ENCODE data around the gene MATN1. TPM values are rescaled to one million over a fixed set of nuclear protein-coding genes. Genes with fewer than 3 reads are reported as not detected.

Gene MATN1
- total and polyA plus RNA-seq, 2 experiments from 2014 or later, result 0.47 to 3.7 TPM

DNA sequence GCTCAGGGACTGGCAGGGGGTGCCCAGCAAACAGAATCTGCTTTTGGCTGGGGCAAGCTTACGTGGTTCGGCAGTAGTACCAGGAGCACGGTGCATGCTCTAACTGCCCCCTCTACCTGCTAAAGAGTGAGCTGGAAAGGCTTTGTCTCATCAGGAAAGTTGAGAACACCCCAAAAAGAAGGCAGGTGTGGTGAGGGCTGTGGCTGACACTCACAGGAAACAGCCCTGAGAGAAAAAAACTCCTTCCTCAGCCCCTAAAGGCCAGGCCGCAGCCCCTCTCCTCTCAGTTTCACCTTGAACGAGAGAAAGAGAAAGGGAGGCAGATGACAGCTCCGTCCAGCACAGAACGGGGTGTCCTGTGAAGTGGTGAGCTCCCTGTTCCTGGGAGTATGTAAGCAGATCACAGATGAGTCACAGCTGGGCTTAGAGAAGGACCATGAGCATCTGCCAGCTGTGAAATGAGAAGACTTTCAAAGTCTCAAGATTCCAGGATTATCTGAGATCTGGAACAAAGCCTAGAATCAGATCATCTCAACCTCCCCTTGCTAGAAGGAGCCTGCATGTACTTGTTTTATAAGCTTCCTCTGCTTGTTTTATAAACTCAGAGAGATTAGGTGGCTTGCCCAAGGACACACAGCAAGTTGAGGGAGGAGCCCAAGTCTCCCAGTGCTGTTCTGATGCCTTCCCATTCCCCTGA, 20.8 kb upstream of the MATN1 start:
- H3K9me2 ChIP-seq (replicated peaks; ENCODE audit: insufficient read depth), result no peaks in the 10 kb centered on the region
- H3K4me2 ChIP-seq, result no peak overlapping the region
- 83% methylated on average over 7 of the region's 7 CpGs for WGBS (ENCODE audit: low lambda C conversion rate, missing lambda C conversion rate)
- no peak overlapping the region for H3K4me3 ChIP-seq
- no peak for DNase-seq (ENCODE audit: low spot score)
- H3K27ac ChIP-seq, result peak overlapping the region; percentile 80
- no peaks in the 10 kb centered on the region for H3K79me2 ChIP-seq
- H2AFZ ChIP-seq, result no peak overlapping the region
- peaks cover 17% of the 10 kb centered on the region for H3K4me1 ChIP-seq (ENCODE audit: insufficient read depth)
- H3K36me3 ChIP-seq (replicated peaks; ENCODE audit: insufficient read depth, low read depth), result no peaks in the 10 kb centered on the region
- H3K9me3 ChIP-seq (ENCODE audit: low read depth), result no peaks in the 10 kb centered on the region
- no peaks in the 10 kb centered on the region for H4K20me1 ChIP-seq (ENCODE audit: insufficient read depth, poor library complexity, severe bottlenecking)
- TF ChIP-seq, protein P1, sequence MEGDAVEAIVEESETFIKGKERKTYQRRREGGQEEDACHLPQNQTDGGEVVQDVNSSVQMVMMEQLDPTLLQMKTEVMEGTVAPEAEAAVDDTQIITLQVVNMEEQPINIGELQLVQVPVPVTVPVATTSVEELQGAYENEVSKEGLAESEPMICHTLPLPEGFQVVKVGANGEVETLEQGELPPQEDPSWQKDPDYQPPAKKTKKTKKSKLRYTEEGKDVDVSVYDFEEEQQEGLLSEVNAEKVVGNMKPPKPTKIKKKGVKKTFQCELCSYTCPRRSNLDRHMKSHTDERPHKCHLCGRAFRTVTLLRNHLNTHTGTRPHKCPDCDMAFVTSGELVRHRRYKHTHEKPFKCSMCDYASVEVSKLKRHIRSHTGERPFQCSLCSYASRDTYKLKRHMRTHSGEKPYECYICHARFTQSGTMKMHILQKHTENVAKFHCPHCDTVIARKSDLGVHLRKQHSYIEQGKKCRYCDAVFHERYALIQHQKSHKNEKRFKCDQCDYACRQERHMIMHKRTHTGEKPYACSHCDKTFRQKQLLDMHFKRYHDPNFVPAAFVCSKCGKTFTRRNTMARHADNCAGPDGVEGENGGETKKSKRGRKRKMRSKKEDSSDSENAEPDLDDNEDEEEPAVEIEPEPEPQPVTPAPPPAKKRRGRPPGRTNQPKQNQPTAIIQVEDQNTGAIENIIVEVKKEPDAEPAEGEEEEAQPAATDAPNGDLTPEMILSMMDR (IDR thresholded peaks at IDR 0.05; ENCODE audit: poor library complexity), result no peak
- no peak for TF ChIP-seq EZH2phosphoT487 (IDR thresholded peaks at IDR 0.05; ENCODE audit: low read depth, severe bottlenecking, unreplicated experiment)
- TF ChIP-seq EZH2 (IDR thresholded peaks at IDR 0.05; ENCODE audit: borderline replicate concordance), result no peak
- no peaks in the 10 kb centered on the region for H3K27me3 ChIP-seq

DNA sequence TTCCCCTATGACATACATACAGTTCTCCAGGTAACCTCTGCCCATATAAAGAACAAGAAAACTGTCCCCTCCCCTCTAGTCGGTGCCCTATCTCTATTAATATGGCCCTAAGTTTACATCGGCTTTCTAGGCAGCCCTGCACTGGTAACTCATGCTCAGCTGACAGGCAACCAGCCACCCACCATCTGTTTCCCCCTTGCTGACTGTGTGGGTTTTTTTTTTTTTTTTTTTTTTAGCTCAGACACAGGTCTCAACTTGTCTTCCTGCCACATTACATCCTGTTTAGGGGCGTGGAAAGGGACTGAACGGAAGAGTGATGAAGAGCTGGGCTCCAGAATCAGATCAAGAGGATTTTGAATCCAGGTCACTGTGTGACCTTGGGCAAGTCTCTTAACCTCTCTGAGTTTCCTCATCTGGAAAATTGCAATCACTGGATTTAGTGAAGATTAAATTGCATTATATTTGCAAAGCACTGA, 20.2 kb upstream of the MATN1 start:
- no peak overlapping the region for H2AFZ ChIP-seq
- no peaks in the 10 kb centered on the region for H3K9me2 ChIP-seq (replicated peaks; ENCODE audit: insufficient read depth)
- 74% methylated on average over 4 of the region's 4 CpGs for WGBS (ENCODE audit: low lambda C conversion rate, missing lambda C conversion rate)
- no peak overlapping the region for H3K4me2 ChIP-seq
- H3K9me3 ChIP-seq (ENCODE audit: low read depth), result no peaks in the 10 kb centered on the region
- H3K4me1 ChIP-seq (ENCODE audit: insufficient read depth), result peaks cover 17% of the 10 kb centered on the region
- TF ChIP-seq, protein P1 (IDR thresholded peaks at IDR 0.05; ENCODE audit: poor library complexity), result no peak
- no peak for TF ChIP-seq EZH2phosphoT487 (IDR thresholded peaks at IDR 0.05; ENCODE audit: low read depth, severe bottlenecking, unreplicated experiment)
- no peak for TF ChIP-seq EZH2 (IDR thresholded peaks at IDR 0.05; ENCODE audit: borderline replicate concordance)
- no peak overlapping the region for H3K27ac ChIP-seq
- DNase-seq (ENCODE audit: low spot score), result no peak
- H3K36me3 ChIP-seq (replicated peaks; ENCODE audit: insufficient read depth, low read depth), result no peaks in the 10 kb centered on the region
- H3K27me3 ChIP-seq, result no peaks in the 10 kb centered on the region
- H3K4me3 ChIP-seq, result no peak overlapping the region
- H4K20me1 ChIP-seq (ENCODE audit: insufficient read depth, poor library complexity, severe bottlenecking), result no peaks in the 10 kb centered on the region
- no peaks in the 10 kb centered on the region for H3K79me2 ChIP-seq

DNA sequence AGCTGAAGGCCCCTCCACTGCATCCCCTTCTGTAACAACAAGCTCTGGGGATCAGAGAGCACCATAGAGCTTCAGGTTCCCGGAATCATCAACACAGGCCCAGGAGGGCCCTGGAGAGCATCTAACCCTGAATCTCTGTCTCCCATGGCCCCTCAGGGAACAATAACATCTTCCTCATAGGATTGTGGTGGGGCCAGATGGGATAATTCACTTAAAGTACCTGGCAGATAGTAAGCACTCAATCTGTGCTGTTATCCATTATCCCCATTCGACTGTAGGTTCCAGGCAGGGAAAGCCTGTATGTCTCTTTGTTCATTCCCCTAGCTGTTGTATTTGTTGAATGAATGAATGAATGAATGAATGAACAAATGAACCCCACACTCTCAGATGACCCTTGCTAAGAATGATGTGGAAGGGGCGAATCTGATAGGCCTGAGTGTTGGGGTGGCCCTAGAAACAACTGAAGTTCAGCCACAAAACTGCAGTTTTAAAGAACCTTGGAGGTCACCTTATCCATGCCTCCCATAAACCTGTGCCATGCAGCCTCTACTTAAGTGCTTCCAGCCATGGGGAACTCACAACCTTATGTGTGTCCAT, 19.7 kb upstream of the MATN1 start:
- H4K20me1 ChIP-seq (ENCODE audit: insufficient read depth, poor library complexity, severe bottlenecking), result no peaks in the 10 kb centered on the region
- H3K4me3 ChIP-seq, result no peak overlapping the region
- H2AFZ ChIP-seq, result no peak overlapping the region
- no peaks in the 10 kb centered on the region for H3K79me2 ChIP-seq
- no peaks in the 10 kb centered on the region for H3K27me3 ChIP-seq
- 94% methylated on average over 3 of the region's 3 CpGs for WGBS (ENCODE audit: low lambda C conversion rate, missing lambda C conversion rate)
- H3K4me1 ChIP-seq (ENCODE audit: insufficient read depth), result peaks cover 17% of the 10 kb centered on the region
- H3K4me2 ChIP-seq, result no peak overlapping the region
- no peaks in the 10 kb centered on the region for H3K9me3 ChIP-seq (ENCODE audit: low read depth)
- H3K27ac ChIP-seq, result no peak overlapping the region
- H3K36me3 ChIP-seq (replicated peaks; ENCODE audit: insufficient read depth, low read depth), result no peaks in the 10 kb centered on the region
- TF ChIP-seq, protein P1 (IDR thresholded peaks at IDR 0.05; ENCODE audit: poor library complexity), result no peak
- TF ChIP-seq EZH2 (IDR thresholded peaks at IDR 0.05; ENCODE audit: borderline replicate concordance) (no peak), EZH2phosphoT487 (IDR thresholded peaks at IDR 0.05; ENCODE audit: low read depth, severe bottlenecking, unreplicated experiment) (no peak)
- no peaks in the 10 kb centered on the region for H3K9me2 ChIP-seq (replicated peaks; ENCODE audit: insufficient read depth)
- DNase-seq (ENCODE audit: low spot score), result no peak
